ENCODE measurements around the gene NEUROG1. TPM values are rescaled to one million over a fixed set of nuclear protein-coding genes. Genes with fewer than 3 reads are reported as not detected.

The NEUROG1 gene
- total and polyA plus RNA-seq, 2 of the 13 experiments (the other 11 are each of a cell fraction or from before 2014, with no cell fraction given): not detected

GRCh38 chr5:135565725-135566421 is 30.1 kb upstream of the NEUROG1 start (continued):
- TF ChIP-seq ZNF710 (CRISPR knock-in tag; IDR thresholded peaks at IDR 0.05; ENCODE audit: borderline replicate concordance): no peak
- TF ChIP-seq GATAD2A (CRISPR knock-in tag; IDR thresholded peaks at IDR 0.05): no peak
- no peak for TF ChIP-seq THYN1 (CRISPR knock-in tag; IDR thresholded peaks at IDR 0.05; ENCODE audit: borderline replicate concordance, low read depth)
- 0 out of 2 replicates have a peak, but pooled peaks have one; percentile 24 for TF ChIP-seq ZNF580 (CRISPR knock-in tag; IDR thresholded peaks at IDR 0.05; ENCODE audit: borderline replicate concordance, low read depth)
- TF ChIP-seq HMGXB4 (CRISPR knock-in tag; IDR thresholded peaks at IDR 0.05; ENCODE audit: borderline replicate concordance in 1 of 2, low read depth in 1 of 2): peak in 1 of 2 experiments; percentile 56; a peak in 1 of 4 replicates
- TF ChIP-seq SIN3B (IDR thresholded peaks at IDR 0.05; ENCODE audit: low read length): no peak
- TF ChIP-seq ZNF577 (CRISPR knock-in tag; IDR thresholded peaks at IDR 0.05; ENCODE audit: borderline replicate concordance, low read depth): no peak
- 0 out of 2 replicates have a peak, but pooled peaks have one; percentile 19 for TF ChIP-seq RXRB (CRISPR knock-in tag; IDR thresholded peaks at IDR 0.05; ENCODE audit: borderline replicate concordance)
- no peak for TF ChIP-seq NR1H2 (CRISPR knock-in tag; IDR thresholded peaks at IDR 0.05; ENCODE audit: borderline replicate concordance, low read depth)
- TF ChIP-seq GZF1 (CRISPR knock-in tag; IDR thresholded peaks at IDR 0.05): no peak
- no peak for TF ChIP-seq ZBTB10 (CRISPR knock-in tag; IDR thresholded peaks at IDR 0.05; ENCODE audit: borderline replicate concordance)
- no peak for TF ChIP-seq SATB2 (CRISPR knock-in tag; IDR thresholded peaks at IDR 0.05)
- no peak for TF ChIP-seq ZNF333 (CRISPR knock-in tag; IDR thresholded peaks at IDR 0.05; ENCODE audit: borderline replicate concordance)
- TF ChIP-seq ZNF746 (CRISPR knock-in tag; IDR thresholded peaks at IDR 0.05): no peak
- TF ChIP-seq ARHGAP35 (CRISPR knock-in tag; IDR thresholded peaks at IDR 0.05; ENCODE audit: borderline replicate concordance): no peak
- TF ChIP-seq ESRRA (CRISPR knock-in tag; IDR thresholded peaks at IDR 0.05; ENCODE audit: low read depth): no peak
- TF ChIP-seq RAD21 (CRISPR knock-in tag; IDR thresholded peaks at IDR 0.05): peak; percentile 40
- TF ChIP-seq CERS6 (CRISPR knock-in tag; IDR thresholded peaks at IDR 0.05): no peak
- TF ChIP-seq THRA (CRISPR knock-in tag; IDR thresholded peaks at IDR 0.05; ENCODE audit: borderline replicate concordance): 0 out of 2 replicates have a peak, but pooled peaks have one; percentile 41
